Stomach (tissue), 4 donors: ENCODE measurements around the gene LBHD1.

Experiments used
- EP300 ChIP-seq: sonication (generic); formaldehyde crosslinking; IDR thresholded peaks from one replicate; pipeline ENCODE4 v1.6.1; 2017; ENCODE audit warnings: antibody characterized with exemption
- POLR2A ChIP-seq, 4 donors: fragments of 450-650 bp; IDR thresholded peaks; one replicate each; pipeline ENCODE4 v1.6.1; 2016; ENCODE audit warnings: antibody characterized with exemption in 4 of 4, control low read depth in 2 of 4, mild to moderate bottlenecking in 1 of 4, moderate library complexity in 1 of 4
- TF ChIP-seq, protein P1 (sequence below), 7 experiments: fragments of 450-650 bp in 4 of 7; fragments of 200-600 bp in 3 of 7; sonication (generic) in 3 of 7; IDR thresholded peaks; one replicate each; pipeline ENCODE4 v1.5.1; 2016 to 2019; ENCODE audit warnings: antibody characterized with exemption in 7 of 7, control low read depth in 2 of 7, mild to moderate bottlenecking in 1 of 7

DNA sequence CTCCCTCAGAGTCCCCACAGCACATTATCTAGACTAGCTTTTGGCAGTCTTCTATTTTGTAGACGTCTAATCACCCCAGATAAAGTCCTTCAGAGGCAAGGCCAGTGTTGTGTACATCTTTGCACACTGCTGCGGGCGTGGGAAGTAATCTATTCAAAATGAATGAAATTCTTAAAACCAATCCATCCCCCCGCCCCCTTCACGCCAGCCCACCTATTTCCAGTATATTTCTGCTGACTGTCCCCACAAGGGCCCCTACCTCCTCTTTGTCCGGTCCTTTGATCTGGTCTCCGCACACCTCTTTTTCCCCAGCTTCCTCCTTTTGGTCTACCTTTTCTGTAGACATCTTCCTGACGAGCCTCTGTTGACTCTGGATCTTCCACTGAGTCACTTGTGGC is 34.8 kb upstream of the LBHD1 start:
- TF ChIP-seq POLR2A (IDR thresholded peaks at IDR 0.05) (no peak), EP300 (no peak)
- TF ChIP-seq, protein P1, sequence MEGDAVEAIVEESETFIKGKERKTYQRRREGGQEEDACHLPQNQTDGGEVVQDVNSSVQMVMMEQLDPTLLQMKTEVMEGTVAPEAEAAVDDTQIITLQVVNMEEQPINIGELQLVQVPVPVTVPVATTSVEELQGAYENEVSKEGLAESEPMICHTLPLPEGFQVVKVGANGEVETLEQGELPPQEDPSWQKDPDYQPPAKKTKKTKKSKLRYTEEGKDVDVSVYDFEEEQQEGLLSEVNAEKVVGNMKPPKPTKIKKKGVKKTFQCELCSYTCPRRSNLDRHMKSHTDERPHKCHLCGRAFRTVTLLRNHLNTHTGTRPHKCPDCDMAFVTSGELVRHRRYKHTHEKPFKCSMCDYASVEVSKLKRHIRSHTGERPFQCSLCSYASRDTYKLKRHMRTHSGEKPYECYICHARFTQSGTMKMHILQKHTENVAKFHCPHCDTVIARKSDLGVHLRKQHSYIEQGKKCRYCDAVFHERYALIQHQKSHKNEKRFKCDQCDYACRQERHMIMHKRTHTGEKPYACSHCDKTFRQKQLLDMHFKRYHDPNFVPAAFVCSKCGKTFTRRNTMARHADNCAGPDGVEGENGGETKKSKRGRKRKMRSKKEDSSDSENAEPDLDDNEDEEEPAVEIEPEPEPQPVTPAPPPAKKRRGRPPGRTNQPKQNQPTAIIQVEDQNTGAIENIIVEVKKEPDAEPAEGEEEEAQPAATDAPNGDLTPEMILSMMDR (IDR thresholded peaks at IDR 0.05), result no peak
